Lung (tissue), 12 donors: ENCODE measurements around the gene STT3B. TPM values are rescaled to one million over a fixed set of nuclear protein-coding genes. Genes with fewer than 3 reads are reported as not detected.
A peak's percentile ranks its signal among the peaks of the same experiment; 100 is the strongest.

ENCODE experiments used
- ATAC-seq: fragments of 200-7000 bp; cut with Tn5 transposase; one replicate; pipeline ENCODE4 v1.9.1; 2020; ENCODE audit warnings: moderate number of reproducible peaks; ENCODE audit not compliant: insufficient read depth, low FRiP score
- DNase-seq, 3 donors: peaks; one replicate each; pipeline ENCODE4 v3.0.0-alpha.2; 2013 to 2017
- H3K27ac ChIP-seq, 2 donors: one replicate each; pipeline ENCODE4 v1.5.1; 2013; ENCODE audit warnings: mild to moderate bottlenecking in 2 of 2, moderate library complexity in 2 of 2, control low read depth in 1 of 2, inconsistent platforms in 1 of 2, low read depth in 1 of 2, low read length in 1 of 2
- H3K27me3 ChIP-seq, 3 donors: one replicate each; pipeline ENCODE4 v1.5.1; 2013; ENCODE audit warnings: low read length in 2 of 3; ENCODE audit not compliant: control insufficient read depth in 3 of 3, insufficient read depth in 3 of 3
- H3K36me3 ChIP-seq, 4 donors: one replicate each; pipeline ENCODE4 v1.5.1; 2013; ENCODE audit warnings: low read length in 4 of 4, mild to moderate bottlenecking in 1 of 4, moderate library complexity in 1 of 4; ENCODE audit not compliant: control insufficient read depth in 4 of 4, insufficient read depth in 4 of 4
- H3K4me1 ChIP-seq, 5 donors: one replicate each; pipeline ENCODE4 v1.5.1; 2013; ENCODE audit warnings: low read length in 5 of 5, mild to moderate bottlenecking in 2 of 5, moderate library complexity in 1 of 5; ENCODE audit not compliant: control insufficient read depth in 5 of 5, insufficient read depth in 5 of 5
- H3K4me3 ChIP-seq: one replicate; pipeline ENCODE4 v1.5.1; 2013; ENCODE audit warnings: mild to moderate bottlenecking, control low read depth, moderate library complexity
- H3K9ac ChIP-seq, 2 donors: one replicate each; pipeline ENCODE4 v1.5.1; 2013; ENCODE audit warnings: low read length in 2 of 2, control low read depth in 1 of 2; ENCODE audit not compliant: insufficient read depth in 1 of 2
- H3K9me3 ChIP-seq, 4 donors: one replicate each; pipeline ENCODE4 v1.5.1; 2013; ENCODE audit warnings: low read length in 3 of 4, mild to moderate bottlenecking in 1 of 4, moderate library complexity in 1 of 4; ENCODE audit not compliant: control insufficient read depth in 4 of 4, insufficient read depth in 3 of 4
- WGBS, 2 donors: extraction: QIAGEN DNeasy Blood & Tissue Kit; methylation state at CpG; one replicate each; pipeline ENCODE4 v1.1.7; 2013; 5-methylcytosine and 5-hydroxymethylcytosine counted together
- polyA plus RNA-seq, 2 donors: library from polyadenylated mRNA; stranded (reverse); fragments of 200-250 nt; gene quantifications; one replicate each; pipeline ENCODE4 v1.2.1, GENCODE V29; 2013
- total RNA-seq, 2 donors: library from RNA; depleted of rRNA in 1 of 2; stranded (reverse); fragments of >200 nt in 1 of 2; gene quantifications; one replicate each; pipeline ENCODE4 v1.2.1, GENCODE V29; 2014 to 2021
- TF ChIP-seq, protein P1 (sequence below): IDR thresholded peaks from 2 replicates; pipeline ENCODE4 v1.5.1; 2012; ENCODE audit warnings: mild to moderate bottlenecking; ENCODE audit errors: control extremely low read depth, extremely low read depth
- donor health status: control.
- donor health status: control.
- donor health status: Bipolar disorder and iron deficiency.
- donor health status: healthy.
- donor health status: DM: yes; HTN: yes; CAD: no.

STT3B gene
- total and polyA plus RNA-seq, 4 donors: 39.3 to 217 (median 85.5) TPM

GRCh38 chr3:31635545-31635944, 102.8 kb downstream of the STT3B start:
- 44 to 52% methylated on average over 1 of the region's 1 CpG for WGBS, 2 donors

DNA sequence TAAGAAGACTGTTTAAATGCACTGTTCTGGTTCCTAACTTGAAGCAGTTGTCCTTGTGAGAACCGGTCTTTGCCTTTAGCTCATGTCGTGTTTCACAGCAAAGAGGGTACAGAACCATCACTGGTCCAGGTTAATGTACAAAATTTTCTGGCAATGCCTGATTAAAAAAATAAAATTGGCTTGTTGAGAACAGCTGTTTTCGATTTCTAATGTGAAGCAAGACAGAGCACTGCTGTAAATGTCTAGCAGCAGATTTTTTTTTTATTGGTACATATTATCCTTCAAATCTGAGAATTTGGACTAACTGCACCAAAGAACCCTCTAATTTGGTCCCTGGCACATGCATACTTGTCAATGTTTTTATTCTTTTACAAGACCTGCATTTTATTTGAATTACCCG, 103.3 kb downstream of the STT3B start:
- Histone ChIP-seq H3K4me3 (no peak overlapping the region), H3K36me3 (peaks cover 4 to 9% (median 5%) of the 10 kb centered on the region in 4 donors), H3K4me1 (peaks cover 0 to 1% (median 0%) of the 10 kb centered on the region in 5 donors), H3K27me3 (no peaks in the 10 kb centered on the region), H3K9ac (no peak overlapping the region), H3K9me3 (no peaks in the 10 kb centered on the region), H3K27ac (no peak overlapping the region)
- peak in 2 of 3 donors; percentile 27 to 47 for DNase-seq
- WGBS, 2 donors: 82 to 89% methylated on average over 4 of the region's 4 CpGs
- ATAC-seq: no peak
- TF ChIP-seq, protein P1, sequence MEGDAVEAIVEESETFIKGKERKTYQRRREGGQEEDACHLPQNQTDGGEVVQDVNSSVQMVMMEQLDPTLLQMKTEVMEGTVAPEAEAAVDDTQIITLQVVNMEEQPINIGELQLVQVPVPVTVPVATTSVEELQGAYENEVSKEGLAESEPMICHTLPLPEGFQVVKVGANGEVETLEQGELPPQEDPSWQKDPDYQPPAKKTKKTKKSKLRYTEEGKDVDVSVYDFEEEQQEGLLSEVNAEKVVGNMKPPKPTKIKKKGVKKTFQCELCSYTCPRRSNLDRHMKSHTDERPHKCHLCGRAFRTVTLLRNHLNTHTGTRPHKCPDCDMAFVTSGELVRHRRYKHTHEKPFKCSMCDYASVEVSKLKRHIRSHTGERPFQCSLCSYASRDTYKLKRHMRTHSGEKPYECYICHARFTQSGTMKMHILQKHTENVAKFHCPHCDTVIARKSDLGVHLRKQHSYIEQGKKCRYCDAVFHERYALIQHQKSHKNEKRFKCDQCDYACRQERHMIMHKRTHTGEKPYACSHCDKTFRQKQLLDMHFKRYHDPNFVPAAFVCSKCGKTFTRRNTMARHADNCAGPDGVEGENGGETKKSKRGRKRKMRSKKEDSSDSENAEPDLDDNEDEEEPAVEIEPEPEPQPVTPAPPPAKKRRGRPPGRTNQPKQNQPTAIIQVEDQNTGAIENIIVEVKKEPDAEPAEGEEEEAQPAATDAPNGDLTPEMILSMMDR: no peak

More at GRCh38 chr3:31635545-31635944, 102.8 kb downstream of the STT3B start:
- Histone ChIP-seq H3K4me1 (peaks cover 0 to 1% (median 0%) of the 10 kb centered on the region in 5 donors), H3K27ac (no peak overlapping the region), H3K9ac (no peak overlapping the region), H3K36me3 (peaks cover 4 to 9% (median 5%) of the 10 kb centered on the region in 4 donors), H3K27me3 (no peaks in the 10 kb centered on the region), H3K9me3 (no peaks in the 10 kb centered on the region), H3K4me3 (no peak overlapping the region)
- DNase-seq (no peak), ATAC-seq (no peak)
- TF ChIP-seq, protein P1: no peak

- H3K4me3 ChIP-seq: no peak overlapping the region
- WGBS, 2 donors: 35 to 39% methylated on average over 2 of the region's 2 CpGs
- no peak overlapping the region for H3K9ac ChIP-seq
- H3K9me3 ChIP-seq: no peaks in the 10 kb centered on the region
- no peak overlapping the region for H3K27ac ChIP-seq
- no peak for DNase-seq
- no peak for ATAC-seq
- TF ChIP-seq, protein P1: no peak
- H3K4me1 ChIP-seq: peaks cover 0 to 1% (median 0%) of the 10 kb centered on the region in 5 donors
- no peaks in the 10 kb centered on the region for H3K27me3 ChIP-seq
- peaks cover 2 to 9% (median 4%) of the 10 kb centered on the region in 4 donors for H3K36me3 ChIP-seq
Observed at GRCh38 chr3:31636694-31637442, 104.1 kb downstream of the STT3B start.
